ENCODE data around the gene SCUBE3.

Gene SCUBE3

DNA sequence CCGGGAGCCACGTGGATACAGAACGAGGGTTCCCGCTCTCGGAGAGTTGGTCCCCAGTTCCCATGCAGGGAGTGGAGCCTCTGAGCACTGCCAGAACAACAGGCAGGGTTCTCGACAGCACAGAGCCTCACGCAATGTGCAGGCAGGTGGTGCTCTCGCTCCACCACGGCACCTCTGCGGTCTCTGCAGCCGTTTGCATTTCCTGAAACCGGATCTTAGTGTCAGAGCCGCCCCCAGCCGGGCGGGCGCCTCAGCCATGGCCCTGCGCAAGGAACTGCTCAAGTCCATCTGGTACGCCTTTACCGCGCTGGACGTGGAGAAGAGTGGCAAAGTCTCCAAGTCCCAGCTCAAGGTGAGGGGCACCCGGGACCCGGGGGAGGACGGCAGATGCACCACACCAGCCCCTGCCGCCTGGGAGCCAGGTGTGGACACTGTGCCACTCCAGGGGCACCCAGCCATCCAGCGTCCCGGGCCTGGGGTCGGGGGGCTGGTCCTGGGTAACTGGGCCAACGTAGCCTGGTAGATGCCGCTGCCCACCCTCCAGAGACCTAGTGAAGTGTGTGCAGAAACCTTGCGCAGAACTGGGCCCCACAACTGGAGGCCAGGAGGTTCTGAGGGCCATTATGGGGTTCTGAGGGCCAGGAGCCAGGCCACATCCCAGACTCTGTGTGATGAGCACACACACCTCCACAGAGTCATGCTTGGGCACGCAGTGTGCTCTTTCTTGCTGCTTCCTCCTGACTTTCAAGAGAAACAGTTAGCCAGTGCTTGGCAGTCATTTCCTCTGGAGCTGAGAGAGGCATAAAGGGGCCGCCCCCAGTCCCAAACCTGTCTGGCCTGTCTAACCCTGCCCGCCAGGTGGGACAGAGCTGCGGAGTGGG is 84.1 kb downstream of the SCUBE3 start, which contains the start of gene DEF6:
TSS of gene DEF6 (plus strand) at position 218 of the 881 bp plus-strand sequence. CDS start at position 257, 39 bp downstream.
- peak; percentile 73 to 76 for DNase-seq (ENCODE audit: extremely low read depth in 1 of 2, low read depth in 1 of 2)

DNA sequence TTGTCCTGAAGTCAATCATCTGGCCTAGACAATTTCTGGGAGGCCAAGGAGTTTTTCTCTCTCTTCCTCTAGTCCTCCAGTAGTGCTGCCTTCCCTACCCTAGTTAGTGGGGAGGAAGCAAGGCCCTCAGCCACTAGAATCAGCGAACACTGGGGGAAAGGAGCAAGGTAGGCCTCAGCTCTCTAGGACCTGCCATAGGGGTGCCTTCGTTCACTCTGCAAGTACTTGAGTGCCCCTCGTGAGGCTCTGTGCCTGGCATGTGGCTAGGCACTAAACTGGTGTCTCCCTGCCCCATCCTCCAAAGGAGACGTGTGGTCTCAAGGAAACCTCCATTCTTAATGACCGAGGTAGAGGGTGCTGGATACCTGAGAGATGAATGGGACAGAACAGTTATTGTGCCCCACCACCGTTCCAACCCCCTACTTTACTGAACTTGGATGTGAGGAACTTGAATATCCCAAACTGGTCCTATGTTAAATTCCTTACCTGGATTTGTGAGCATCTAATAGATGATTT is 84.9 kb downstream of the SCUBE3 start:
- no peak for DNase-seq (ENCODE audit: extremely low read depth in 1 of 2, low read depth in 1 of 2)

DNA sequence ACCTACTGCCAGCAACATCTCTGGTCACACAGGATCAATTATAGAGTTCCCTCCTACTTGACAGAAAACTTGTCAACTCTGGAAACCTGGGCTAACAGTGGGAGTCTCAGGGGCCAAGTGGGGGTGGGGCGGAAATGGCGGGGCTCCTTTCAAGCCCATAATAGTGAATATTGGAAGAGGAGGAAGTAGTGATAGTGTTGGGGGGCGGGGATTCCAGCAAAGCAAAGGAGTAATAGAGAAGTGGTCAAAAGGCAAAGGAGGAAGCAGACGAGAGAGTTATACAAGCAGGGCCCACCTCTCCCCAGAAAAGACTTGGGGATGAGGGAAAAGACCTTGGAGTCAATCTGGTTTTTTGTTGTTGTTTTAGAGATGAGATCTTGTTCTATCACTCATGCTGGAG is 85.9 kb downstream of the SCUBE3 start:
- no peak for DNase-seq (ENCODE audit: extremely low read depth in 1 of 2, low read depth in 1 of 2)

DNA sequence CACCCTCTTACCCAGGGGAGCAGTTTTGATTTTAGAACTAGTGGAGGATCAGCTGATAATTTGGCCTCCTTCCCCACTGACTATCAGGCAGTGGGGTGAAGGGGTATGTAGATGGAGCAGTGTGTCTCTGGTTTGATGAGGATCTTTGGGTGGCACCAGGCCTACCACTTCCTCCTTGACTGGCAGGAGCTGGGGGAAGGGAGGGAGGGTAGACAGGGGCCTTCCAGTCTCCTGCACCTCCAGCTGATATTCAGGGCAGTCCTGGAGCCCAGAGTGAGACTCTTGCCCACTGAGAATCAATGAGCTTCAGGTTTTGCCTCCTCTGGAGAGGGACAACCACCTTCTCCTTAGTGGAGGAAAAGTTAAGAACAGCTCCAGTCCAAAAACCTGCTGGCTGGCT is 87.1 kb downstream of the SCUBE3 start:
- no peak for DNase-seq (ENCODE audit: extremely low read depth in 1 of 2, low read depth in 1 of 2)

Measured in activated CD8-positive, alpha-beta memory T cell treated with anti-CD3 and anti-CD28 coated beads for 1 hour (primary cell).